Measurements from ENCODE around the gene GHITM. TPM values are rescaled to one million over a fixed set of nuclear protein-coding genes. Genes with fewer than 3 reads are reported as not detected.
"Not testable (repeated sequence)": the region's sequence is repeated elsewhere in the genome, so short reads cannot be mapped to it uniquely, and the experiment has no call there.

GHITM gene, protein sequence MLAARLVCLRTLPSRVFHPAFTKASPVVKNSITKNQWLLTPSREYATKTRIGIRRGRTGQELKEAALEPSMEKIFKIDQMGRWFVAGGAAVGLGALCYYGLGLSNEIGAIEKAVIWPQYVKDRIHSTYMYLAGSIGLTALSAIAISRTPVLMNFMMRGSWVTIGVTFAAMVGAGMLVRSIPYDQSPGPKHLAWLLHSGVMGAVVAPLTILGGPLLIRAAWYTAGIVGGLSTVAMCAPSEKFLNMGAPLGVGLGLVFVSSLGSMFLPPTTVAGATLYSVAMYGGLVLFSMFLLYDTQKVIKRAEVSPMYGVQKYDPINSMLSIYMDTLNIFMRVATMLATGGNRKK
- total RNA-seq = 146 TPM

- peak; percentile 98 for DNase-seq
Measured at GRCh38 chr10:84139126-84140035, at the start of gene GHITM. TSS of gene GHITM (plus strand) at chr10:84139509. CDS start at chr10:84141501, 1,992 bp downstream.

GRCh38 chr10:84095811-84096497 lies 43.4 kb upstream of the GHITM start:
- no peak for DNase-seq

DNA sequence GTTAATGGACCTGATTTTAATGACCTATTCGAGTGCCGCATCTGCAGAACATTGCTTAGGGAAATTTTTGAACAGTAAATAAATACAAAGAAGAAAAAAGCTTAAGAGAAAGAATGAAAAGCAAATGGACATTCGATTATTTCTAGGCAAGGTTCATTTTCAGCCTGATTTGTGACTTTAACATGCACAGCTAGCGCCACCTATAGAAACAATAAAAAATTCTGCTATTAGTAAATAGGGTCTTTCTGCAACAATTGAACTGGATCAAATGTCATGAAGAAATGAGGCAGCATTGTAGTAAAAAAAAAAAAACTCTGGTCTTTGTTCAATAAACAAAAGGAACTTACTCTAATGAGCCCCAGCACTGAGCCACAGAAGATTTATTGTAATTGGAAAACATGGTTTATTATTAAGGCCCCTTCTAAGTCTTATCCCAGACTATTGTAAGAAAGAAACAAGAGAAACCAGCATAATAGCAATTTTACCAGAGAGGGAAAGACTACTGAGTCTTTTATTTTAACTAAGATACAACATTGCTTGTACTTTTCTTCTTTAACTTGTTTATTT lies 41.4 kb upstream of the GHITM start:
- no peak for DNase-seq

GRCh38 chr10:84098667-84099066 lies 40.6 kb upstream of the GHITM start:
- no peak for DNase-seq

DNA sequence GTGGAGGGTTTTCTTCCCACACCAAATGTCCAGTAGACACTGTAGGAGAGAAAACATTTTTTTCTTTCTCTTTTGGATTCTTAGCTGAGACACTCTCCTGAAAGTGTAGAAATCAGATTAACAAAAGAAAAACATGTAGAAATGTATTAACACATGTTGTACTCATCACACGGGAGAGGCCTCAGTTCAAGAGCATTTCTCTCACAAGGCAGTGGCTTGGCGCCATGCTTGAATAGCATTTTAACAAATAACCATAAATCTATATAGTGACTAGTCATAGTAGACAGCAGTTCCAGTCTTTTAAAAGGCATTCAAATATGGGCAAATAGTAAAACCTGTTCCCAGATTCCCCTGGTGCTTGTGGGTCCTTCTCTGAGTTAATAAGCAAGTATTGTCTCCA lies 38.3 kb upstream of the GHITM start:
- DNase-seq = no peak

- DNase-seq = no peak
Measured at GRCh38 chr10:84108797-84109196, 30.5 kb upstream of the GHITM start.

DNA sequence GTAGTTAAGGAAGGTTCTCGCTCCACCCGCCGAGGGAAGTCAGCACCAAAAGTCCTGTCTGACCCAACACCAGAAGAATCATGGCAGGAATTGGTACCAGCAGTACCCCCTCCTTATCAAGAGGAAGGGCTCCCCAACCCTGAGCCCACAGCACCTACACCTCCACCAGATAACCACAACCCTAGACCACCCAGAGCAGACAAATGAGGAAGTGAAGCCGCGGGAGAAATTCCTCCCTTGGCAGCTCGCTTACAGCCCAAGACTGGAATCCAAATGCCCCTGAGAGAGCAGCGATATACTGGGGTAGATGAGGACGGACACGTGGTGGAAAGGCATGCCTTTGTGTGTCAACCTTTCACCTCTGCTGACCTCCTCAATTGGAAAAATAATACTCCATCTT lies 29.5 kb upstream of the GHITM start:
- not testable (repeated sequence) for DNase-seq

DNA sequence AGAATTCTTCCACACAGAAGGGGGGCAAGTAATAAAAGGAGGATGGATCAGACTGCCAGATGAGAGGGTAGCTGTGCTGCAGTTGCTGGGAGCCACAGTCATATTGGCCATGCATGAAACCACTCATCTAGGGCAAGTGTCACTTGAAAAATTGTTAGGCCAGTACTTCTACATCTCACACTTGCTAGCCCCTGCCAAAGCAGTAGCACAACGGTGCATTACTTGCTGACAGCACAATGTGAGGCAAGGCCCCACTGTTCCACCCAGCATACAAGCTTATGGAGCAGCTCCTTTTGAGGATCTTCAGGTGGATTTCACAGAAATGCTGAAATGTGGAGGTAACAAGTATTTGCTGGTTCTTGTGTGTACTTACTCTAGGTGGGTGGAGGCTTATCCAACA lies 25.8 kb upstream of the GHITM start:
- not testable (repeated sequence) for DNase-seq

DNA sequence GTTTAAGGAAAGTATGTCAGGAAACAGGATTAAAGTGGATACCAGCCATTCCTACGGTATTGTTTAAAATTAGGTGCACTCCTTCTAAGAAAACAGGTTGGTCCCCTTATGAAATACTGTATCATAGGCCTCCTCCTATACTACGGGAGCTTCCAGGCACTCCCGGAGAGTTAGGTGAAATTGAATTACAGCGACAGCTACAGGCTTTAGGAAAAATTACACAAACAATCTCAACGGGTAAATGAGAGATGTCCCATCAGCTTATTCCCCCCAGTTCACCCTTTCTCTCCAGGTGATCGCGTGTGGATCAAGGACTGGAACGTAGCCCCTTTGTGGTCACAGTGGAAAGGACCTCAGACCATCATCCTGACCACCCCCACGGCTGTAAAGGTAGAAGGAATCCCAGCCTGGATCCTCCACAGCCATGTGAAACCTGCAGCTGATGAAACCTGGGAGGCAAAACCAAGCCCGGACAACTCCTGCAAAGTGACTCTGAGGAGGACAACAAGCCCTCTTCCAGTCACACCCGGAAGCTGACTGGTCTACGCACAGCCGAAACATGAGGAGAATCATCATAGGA lies 25.1 kb upstream of the GHITM start:
- DNase-seq = no peak

- not testable (repeated sequence) for DNase-seq
Measured at GRCh38 chr10:84117204-84117603, 22.1 kb upstream of the GHITM start.

GRCh38 chr10:84117686-84118394 lies 21.5 kb upstream of the GHITM start:
- DNase-seq = no peak

DNA sequence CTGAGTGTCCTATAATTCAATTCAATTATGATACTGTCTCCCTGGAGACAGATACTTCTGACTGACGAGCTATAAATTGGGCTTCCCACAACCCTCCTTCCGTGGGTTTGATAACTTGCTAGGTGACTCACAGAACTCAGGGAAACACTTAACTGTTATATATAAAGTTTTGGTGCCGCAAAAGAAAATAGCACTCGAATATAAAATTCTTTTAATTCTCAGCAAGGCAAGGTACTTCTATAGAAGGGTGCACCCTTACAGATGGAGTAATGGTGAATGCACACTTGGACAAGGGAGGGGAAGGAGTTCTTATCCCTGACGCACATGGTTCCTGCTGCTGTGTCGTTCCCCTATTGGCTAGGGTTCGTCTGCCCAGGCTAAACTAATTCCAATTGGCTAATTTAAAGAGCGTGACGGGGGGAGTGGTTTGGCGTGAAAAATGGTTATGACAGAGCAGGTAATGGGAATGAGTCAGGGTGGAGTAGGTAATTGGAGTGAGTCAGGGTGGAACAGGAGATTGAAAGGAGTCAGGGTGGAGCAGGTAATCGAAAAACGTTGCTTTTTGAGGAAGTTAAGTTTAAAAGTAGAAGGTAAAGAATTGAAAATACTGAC lies 20.8 kb upstream of the GHITM start:
- peak; percentile 11 for DNase-seq

- DNase-seq = no peak
Measured at GRCh38 chr10:84123362-84123761, 15.9 kb upstream of the GHITM start.

GRCh38 chr10:84125910-84126784 lies 13.2 kb upstream of the GHITM start:
- DNase-seq = not testable (repeated sequence)

GRCh38 chr10:84126785-84127167 lies 12.5 kb upstream of the GHITM start:
- DNase-seq = no peak

DNA sequence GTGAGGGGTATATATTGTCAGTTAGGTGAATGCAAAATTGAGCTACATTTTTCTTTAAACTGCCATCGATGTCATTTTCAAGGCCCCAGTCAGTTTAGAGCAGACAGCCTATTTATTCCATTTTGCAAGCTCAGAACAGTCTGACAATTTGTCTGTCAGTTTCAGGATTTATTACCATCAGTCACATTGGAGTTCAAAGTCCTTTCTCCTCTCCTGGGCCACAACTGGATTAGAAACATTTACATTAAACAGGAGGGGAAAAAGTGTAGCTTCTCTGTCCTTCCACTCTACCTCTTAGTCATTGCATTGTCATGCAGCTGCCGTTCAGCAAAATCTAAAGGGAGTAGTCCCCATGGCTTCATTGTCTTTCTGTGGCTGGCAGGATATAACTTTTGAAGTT lies 3.5 kb upstream of the GHITM start:
- DNase-seq = no peak

- DNase-seq = no peak
Measured at GRCh38 chr10:84137811-84138210, 1.5 kb upstream of the GHITM start.

GRCh38 chr10:84138478-84139125 lies 707 bp upstream of the GHITM start:
- no peak for DNase-seq

GRCh38 chr10:84140036-84140379 lies 699 bp downstream of the GHITM start:
- DNase-seq = no peak

GRCh38 chr10:84147347-84147746 lies 8.0 kb downstream of the GHITM start:
- DNase-seq = no peak

Data from occipital lobe (tissue), 2 donors.